ENCODE measurements around the gene ARL13B.

The ARL13B gene

GRCh38 chr3:94099311-94099710 lies 119.4 kb downstream of the ARL13B start:
- DNase-seq (ENCODE audit: low read depth, low spot score), result no peak

GRCh38 chr3:94101860-94102259 lies 121.9 kb downstream of the ARL13B start:
- DNase-seq (ENCODE audit: low read depth, low spot score), result no peak
